Trophoblast cell (in vitro differentiated cells and primary cell): ENCODE results near the gene PIAS4.
A peak's percentile ranks its signal among the peaks of the same experiment; 100 is the strongest.

Experiments
- DNase-seq, 2 donors: peaks; one replicate each; pipeline ENCODE4 v3.0.0-alpha.2; 2016
- H2AFZ ChIP-seq: 2 replicates; pipeline ENCODE4 v1.6.1; 2013; ENCODE audit warnings: low read length, moderate library complexity, mild to moderate bottlenecking; ENCODE audit not compliant: insufficient read depth, poor library complexity
- H2AK5ac ChIP-seq: 2 replicates; pipeline ENCODE4 v1.6.1; 2013; ENCODE audit warnings: mild to moderate bottlenecking, low read length
- H2BK120ac ChIP-seq: 2 replicates; pipeline ENCODE4 v1.6.1; 2013; ENCODE audit warnings: low read length, mild to moderate bottlenecking, moderate library complexity; ENCODE audit not compliant: insufficient read depth, poor library complexity
- H2BK12ac ChIP-seq: 2 replicates; pipeline ENCODE4 v1.6.1; 2013; ENCODE audit warnings: mild to moderate bottlenecking, low read length, moderate library complexity
- H2BK5ac ChIP-seq: 2 replicates; pipeline ENCODE4 v1.6.1; 2013; ENCODE audit warnings: low read length, low read depth, moderate library complexity, mild to moderate bottlenecking; ENCODE audit not compliant: poor library complexity
- H3K14ac ChIP-seq: 2 replicates; pipeline ENCODE4 v1.6.1; 2013; ENCODE audit warnings: mild to moderate bottlenecking, low read length
- H3K18ac ChIP-seq: 2 replicates; pipeline ENCODE4 v1.6.1; 2013; ENCODE audit warnings: mild to moderate bottlenecking, low read length
- H3K23ac ChIP-seq: 2 replicates; pipeline ENCODE4 v1.6.1; 2013; ENCODE audit warnings: low read length
- H3K27ac ChIP-seq: 2 replicates; pipeline ENCODE4 v1.5.1; 2013; ENCODE audit warnings: low read depth, mild to moderate bottlenecking, inconsistent platforms, low read length, moderate library complexity
- H3K27me3 ChIP-seq: 2 replicates; pipeline ENCODE4 v1.6.1; 2013; ENCODE audit warnings: inconsistent platforms, mild to moderate bottlenecking, low read length, moderate library complexity; ENCODE audit not compliant: insufficient read depth
- H3K36me3 ChIP-seq, 2 experiments: 1 replicate in 1 of 2; 2 replicates in 1 of 2; pipeline ENCODE4 v1.6.1; 2013; ENCODE audit warnings: low read length in 2 of 2, mild to moderate bottlenecking in 2 of 2, moderate library complexity in 1 of 2; ENCODE audit not compliant: insufficient read depth in 2 of 2, control insufficient read depth in 1 of 2
- H3K4ac ChIP-seq: 2 replicates; pipeline ENCODE4 v1.6.1; 2013; ENCODE audit warnings: low read depth, mild to moderate bottlenecking, low read length, moderate library complexity
- H3K4me1 ChIP-seq, 2 experiments: 1 replicate in 1 of 2; 2 replicates in 1 of 2; pipeline ENCODE4 v1.6.1; 2013; ENCODE audit warnings: low read length in 2 of 2, mild to moderate bottlenecking in 2 of 2, moderate library complexity in 1 of 2; ENCODE audit not compliant: insufficient read depth in 2 of 2, control insufficient read depth in 1 of 2
- H3K4me2 ChIP-seq: 2 replicates; pipeline ENCODE4 v1.6.1; 2013; ENCODE audit warnings: inconsistent platforms, mild to moderate bottlenecking, low read length, moderate library complexity
- H3K4me3 ChIP-seq: 2 replicates; pipeline ENCODE4 v1.5.1; 2013; ENCODE audit warnings: mild to moderate bottlenecking, low read depth, low read length, inconsistent platforms
- H3K79me1 ChIP-seq: one replicate; pipeline ENCODE4 v1.6.1; 2013; ENCODE audit warnings: low read length
- H3K79me2 ChIP-seq: 2 replicates; pipeline ENCODE4 v1.6.1; 2013; ENCODE audit warnings: low read length, mild to moderate bottlenecking; ENCODE audit not compliant: control insufficient read depth, insufficient read depth, poor library complexity
- H3K9ac ChIP-seq: 2 replicates; pipeline ENCODE4 v1.6.1; 2013; ENCODE audit warnings: mild to moderate bottlenecking, low read length
- H3K9me3 ChIP-seq: 2 replicates; pipeline ENCODE4 v1.6.1; 2013; ENCODE audit warnings: low read depth, mild to moderate bottlenecking, control low read depth, inconsistent platforms, low read length; ENCODE audit not compliant: insufficient read depth
- H4K12ac ChIP-seq: 2 replicates; pipeline ENCODE4 v1.6.1; 2013; ENCODE audit warnings: low read depth, mild to moderate bottlenecking, low read length, moderate library complexity
- H4K8ac ChIP-seq: 2 replicates; pipeline ENCODE4 v1.6.1; 2013; ENCODE audit warnings: low read depth, mild to moderate bottlenecking, low read length, moderate library complexity
- H4K91ac ChIP-seq: one replicate; pipeline ENCODE4 v1.6.1; 2013; ENCODE audit warnings: low read depth, mild to moderate bottlenecking, low read length, moderate library complexity
- WGBS: extraction: QIAGEN DNeasy Blood & Tissue Kit; methylation state at CpG from one replicate; pipeline ENCODE4 v1.1.7; 2013; ENCODE audit warnings: missing lambda C conversion rate; ENCODE audit not compliant: insufficient read length, insufficient coverage; ENCODE audit errors: extremely low coverage; 5-methylcytosine and 5-hydroxymethylcytosine counted together

PIAS4 gene

DNA sequence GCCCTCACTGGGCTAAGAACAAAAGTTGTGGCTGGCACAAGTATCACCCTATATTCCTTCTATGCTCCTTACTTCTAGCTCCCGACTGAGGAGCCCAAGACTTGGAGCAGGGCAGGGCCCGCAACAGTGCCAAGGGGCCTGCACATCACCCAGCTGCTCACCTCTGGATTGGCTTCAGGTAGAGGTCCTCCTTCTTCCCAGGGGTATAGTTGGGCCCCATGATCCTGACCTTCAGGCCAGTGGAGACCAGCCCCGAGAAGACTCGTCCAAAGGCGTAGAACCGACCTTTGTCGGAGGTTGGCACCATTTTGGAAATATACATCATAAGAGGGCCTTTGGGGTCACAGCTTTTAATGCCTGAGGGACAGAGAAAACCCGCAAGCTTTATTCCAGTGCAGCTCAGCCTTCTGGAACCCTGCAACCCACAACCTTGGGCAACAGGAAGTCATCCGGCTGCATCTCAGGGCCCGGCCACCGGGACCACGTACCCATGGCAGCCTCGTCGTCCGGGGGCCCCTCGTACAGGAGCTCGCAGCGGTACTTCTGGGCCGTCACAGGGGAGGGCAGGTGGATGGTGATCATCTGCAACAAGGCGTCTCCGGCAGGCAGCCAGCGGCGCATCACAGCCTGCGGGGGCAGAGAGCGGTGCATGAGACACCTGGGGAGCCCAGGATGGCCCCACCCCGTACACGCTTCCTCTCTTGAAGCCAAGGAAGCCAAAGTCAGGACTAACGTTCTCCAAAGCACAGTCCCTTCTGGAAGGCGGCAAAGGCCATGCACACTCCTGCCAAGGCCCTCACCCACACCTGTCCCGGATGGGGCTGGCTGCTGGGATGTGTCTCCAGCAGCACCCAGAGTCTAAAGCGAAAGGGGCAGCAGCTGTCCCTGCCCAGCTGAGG lies 26.9 kb upstream of the PIAS4 start:
- H3K9ac ChIP-seq = no peak overlapping the region
- H2AFZ ChIP-seq = no peak overlapping the region
- no peak overlapping the region for H4K91ac ChIP-seq
- H4K8ac ChIP-seq = no peak overlapping the region
- H3K4me2 ChIP-seq = no peak overlapping the region
- no peak overlapping the region for H4K12ac ChIP-seq
- no peak for DNase-seq
- H3K23ac ChIP-seq = no peak overlapping the region
- H2BK5ac ChIP-seq = no peak overlapping the region
- no peak overlapping the region for H3K18ac ChIP-seq
- H3K4ac ChIP-seq = peak overlapping the region; percentile 59
- H3K79me1 ChIP-seq = peaks cover 7% of the 10 kb centered on the region
- no peak overlapping the region for H3K14ac ChIP-seq
- H3K79me2 ChIP-seq = peaks cover 32% of the 10 kb centered on the region
- H2BK12ac ChIP-seq = no peak overlapping the region
- H3K27ac ChIP-seq = no peak overlapping the region
- no peaks in the 10 kb centered on the region for H3K27me3 ChIP-seq
- H2AK5ac ChIP-seq = no peak overlapping the region
- H3K4me3 ChIP-seq = no peak overlapping the region
- H2BK120ac ChIP-seq = no peak overlapping the region
- peaks cover 86 to 87% of the 10 kb centered on the region in 2 experiments for H3K36me3 ChIP-seq
- no CpG with 5 or more reads among the region's 31 CpGs for WGBS
- H3K9me3 ChIP-seq = peaks cover 16% of the 10 kb centered on the region
- H3K4me1 ChIP-seq = peaks cover 6 to 12% of the 10 kb centered on the region in 2 experiments

DNA sequence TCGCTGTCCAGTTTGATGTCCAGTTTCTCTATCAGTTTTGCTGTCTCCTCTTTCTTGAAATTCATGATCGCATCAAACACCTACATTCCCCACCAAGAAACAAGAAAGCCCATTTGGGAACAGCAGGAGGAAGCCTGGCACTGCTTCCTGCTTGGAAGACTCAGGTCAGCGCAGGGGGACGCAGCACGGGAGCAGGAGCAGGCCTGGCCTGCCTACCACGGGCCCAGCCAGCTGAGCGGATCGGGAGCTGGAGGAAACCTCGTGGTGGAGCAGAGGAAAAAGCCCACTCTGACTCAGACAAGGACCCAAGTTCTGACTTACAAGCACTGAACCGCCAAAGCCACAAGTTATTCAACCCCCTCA lies 26.2 kb upstream of the PIAS4 start:
- no CpG with 5 or more reads among the region's 10 CpGs for WGBS
- H3K18ac ChIP-seq = no peak overlapping the region
- no peak overlapping the region for H2AFZ ChIP-seq
- H3K9ac ChIP-seq = no peak overlapping the region
- H3K4me1 ChIP-seq = peaks cover 7 to 15% of the 10 kb centered on the region in 2 experiments
- DNase-seq = no peak
- H4K8ac ChIP-seq = no peak overlapping the region
- H3K36me3 ChIP-seq = peaks cover 79 to 80% of the 10 kb centered on the region in 2 experiments
- no peak overlapping the region for H2BK5ac ChIP-seq
- no peak overlapping the region for H3K23ac ChIP-seq
- H3K79me2 ChIP-seq = peaks cover 32% of the 10 kb centered on the region
- no peak overlapping the region for H4K91ac ChIP-seq
- H3K79me1 ChIP-seq = peaks cover 7% of the 10 kb centered on the region
- H2BK12ac ChIP-seq = no peak overlapping the region
- H4K12ac ChIP-seq = no peak overlapping the region
- H3K4ac ChIP-seq = peak overlapping the region; percentile 84
- no peak overlapping the region for H3K27ac ChIP-seq
- H3K9me3 ChIP-seq = peaks cover 16% of the 10 kb centered on the region
- H2AK5ac ChIP-seq = no peak overlapping the region
- no peak overlapping the region for H3K4me3 ChIP-seq
- no peak overlapping the region for H3K4me2 ChIP-seq
- no peak overlapping the region for H2BK120ac ChIP-seq
- H3K14ac ChIP-seq = no peak overlapping the region
- H3K27me3 ChIP-seq = no peaks in the 10 kb centered on the region

DNA sequence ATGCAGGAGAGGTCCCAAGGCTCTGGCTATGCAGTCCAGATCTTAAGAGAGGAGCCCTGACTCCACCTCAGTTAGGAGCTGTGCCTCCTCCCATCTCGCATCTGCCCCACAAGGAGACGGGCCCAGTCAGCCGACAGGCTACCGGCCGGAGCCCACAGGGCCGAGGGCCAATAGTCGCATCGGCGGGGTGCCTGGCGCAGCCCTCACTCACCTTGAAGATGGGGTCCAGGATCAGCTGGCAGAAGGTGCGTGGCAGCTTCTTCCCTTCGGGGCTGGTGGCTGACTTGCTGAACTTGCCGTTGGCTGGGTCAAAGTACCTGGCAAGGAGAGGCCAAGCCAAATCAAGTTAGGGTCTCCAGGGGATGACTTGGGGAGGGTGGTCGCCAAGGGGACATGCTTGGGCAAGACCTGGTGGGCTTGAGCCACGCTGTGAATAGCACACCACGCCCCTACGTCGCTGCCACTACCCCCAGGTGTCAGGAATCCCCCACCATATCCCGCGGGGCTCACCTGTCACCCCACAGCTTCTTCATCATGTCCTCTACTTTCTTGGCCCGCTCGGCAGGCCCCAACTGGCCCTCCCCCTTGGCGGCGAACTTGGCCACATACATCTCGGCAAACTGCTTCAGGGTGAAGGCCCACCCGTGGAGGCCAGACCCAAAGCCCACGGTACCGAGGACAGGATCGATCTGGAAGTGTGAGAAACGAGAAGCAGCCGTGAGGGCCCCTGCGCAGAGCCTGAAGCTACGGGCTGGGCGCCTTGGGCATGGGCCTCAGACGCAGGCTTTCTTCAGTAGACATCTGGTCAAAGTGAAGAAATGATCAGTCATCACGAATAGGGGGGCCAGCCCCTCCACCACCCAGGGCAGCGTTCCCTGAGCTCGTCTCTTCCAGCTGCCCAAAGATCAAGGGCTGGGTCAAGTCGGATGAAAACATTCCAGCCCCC lies 25.5 kb upstream of the PIAS4 start:
- no peak overlapping the region for H3K27ac ChIP-seq
- no peak overlapping the region for H3K4me3 ChIP-seq
- no peak overlapping the region for H4K12ac ChIP-seq

DNA sequence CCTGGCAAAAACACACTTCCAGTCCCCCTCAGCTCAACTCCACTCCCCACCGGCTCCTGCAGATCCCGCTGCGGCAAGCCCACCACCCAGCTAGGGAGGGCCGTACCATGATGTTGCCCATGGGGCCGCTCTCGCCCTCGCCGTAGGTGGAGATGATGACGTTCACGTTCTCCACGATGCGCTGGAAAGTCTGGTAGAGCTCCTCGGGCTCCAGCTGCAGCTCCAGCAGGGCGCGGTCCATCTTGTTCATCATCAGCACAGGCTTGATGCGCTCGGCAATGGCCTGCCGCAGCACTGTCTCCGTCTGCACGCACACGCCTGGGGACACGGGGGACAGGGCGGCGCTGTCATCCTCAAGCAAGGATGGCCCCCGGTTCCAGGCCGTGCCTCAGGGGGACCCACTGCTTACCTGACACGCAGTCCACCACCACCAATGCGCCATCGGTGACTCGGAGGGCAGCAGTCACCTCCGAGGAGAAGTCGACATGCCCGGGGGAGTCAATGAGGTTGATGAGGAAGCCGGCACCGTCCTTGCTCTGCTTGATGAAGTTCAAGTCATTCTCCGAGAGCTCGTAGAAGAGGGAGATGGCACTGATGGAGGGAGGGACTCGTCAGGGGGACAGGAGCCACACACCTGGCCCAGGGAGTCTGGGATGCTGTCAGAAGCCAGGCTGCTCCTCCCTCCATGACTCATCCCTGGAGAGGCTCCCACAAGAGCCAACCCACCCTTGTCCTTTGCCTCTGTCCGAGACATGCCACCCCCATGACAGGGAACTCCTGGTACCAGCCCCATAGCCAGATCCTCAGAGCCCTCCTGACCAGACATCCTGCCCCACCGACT lies 24.6 kb upstream of the PIAS4 start:
- Histone ChIP-seq H2BK120ac (no peak overlapping the region), H3K4me2 (peak overlapping the region; percentile 80), H3K9me3 (peaks cover 9% of the 10 kb centered on the region), H4K8ac (no peak overlapping the region), H3K36me3 (peaks cover 63 to 64% of the 10 kb centered on the region in 2 experiments), H3K4ac (peak overlapping the region; percentile 84), H3K27ac (no peak overlapping the region), H3K27me3 (no peaks in the 10 kb centered on the region), H2BK5ac (no peak overlapping the region), H4K91ac (no peak overlapping the region), H3K79me2 (peaks cover 32% of the 10 kb centered on the region), H4K12ac (no peak overlapping the region), H3K14ac (no peak overlapping the region), H3K23ac (no peak overlapping the region), H3K4me1 (peaks cover 11 to 20% of the 10 kb centered on the region in 2 experiments), H3K9ac (no peak overlapping the region), H3K4me3 (no peak overlapping the region), H2AFZ (no peak overlapping the region), H2AK5ac (no peak overlapping the region), H3K18ac (no peak overlapping the region), H2BK12ac (no peak overlapping the region), H3K79me1 (peaks cover 7% of the 10 kb centered on the region)
- WGBS = no CpG with 5 or more reads among the region's 40 CpGs
- peak; percentile 60 to 62 for DNase-seq

More for the DNA sequence above, 25.5 kb upstream of the PIAS4 start:
- Histone ChIP-seq H2AFZ (no peak overlapping the region), H3K36me3 (peaks cover 72 to 73% of the 10 kb centered on the region in 2 experiments), H3K79me1 (peaks cover 7% of the 10 kb centered on the region), H3K23ac (no peak overlapping the region), H4K8ac (no peak overlapping the region), H3K27me3 (no peaks in the 10 kb centered on the region), H3K14ac (no peak overlapping the region), H3K18ac (no peak overlapping the region), H3K4ac (peak overlapping the region; percentile 84), H2BK5ac (no peak overlapping the region), H3K4me1 (peaks cover 11 to 17% of the 10 kb centered on the region in 2 experiments), H3K79me2 (peaks cover 32% of the 10 kb centered on the region), H2AK5ac (no peak overlapping the region), H3K9me3 (peaks cover 16% of the 10 kb centered on the region), H3K9ac (no peak overlapping the region), H2BK12ac (no peak overlapping the region), H2BK120ac (no peak overlapping the region), H4K91ac (no peak overlapping the region), H3K4me2 (no peak overlapping the region)
- WGBS = no CpG with 5 or more reads among the region's 39 CpGs
- no peak for DNase-seq
